Pancreas (tissue), 10 donors: ENCODE results near the gene SMYD3. TPM values are rescaled to one million over a fixed set of nuclear protein-coding genes. Genes with fewer than 3 reads are reported as not detected.

Experiments used
- ATAC-seq, 4 donors: fragments of 200-7000 bp; cut with Tn5 transposase; one replicate each; pipeline versions ENCODE4 v1.8.0 to v1.9.1; 2020; ENCODE audit warnings: mild to moderate bottlenecking in 4 of 4, moderate library complexity in 4 of 4
- DNase-seq, 6 donors: peaks; one replicate each; pipeline ENCODE4 v3.0.0-alpha.2; 2020
- FAIRE-seq: peaks from 2 replicates; lab custom pipeline; 2012; peaks lifted over from hg19 to GRCh38; lab: Jason Lieb, UNC
- H3K27ac ChIP-seq, 4 donors: fragments of 200-600 bp; sonication (generic); 1 replicate in 3 of 4; 2 replicates in 1 of 4; pipeline versions ENCODE4 v1.5.0 to v1.8.0; 2020
- H3K27me3 ChIP-seq, 4 donors: fragments of 200-600 bp; one replicate each; pipeline ENCODE4 v1.8.0; 2021
- H3K36me3 ChIP-seq, 3 donors: fragments of 200-600 bp; sonication (generic) in 1 of 3; one replicate each; pipeline versions ENCODE4 v1.5.0 to v1.8.0; 2020 to 2021
- H3K4me1 ChIP-seq, 3 donors: fragments of 200-600 bp; one replicate each; pipeline ENCODE4 v1.8.0; 2021
- H3K4me3 ChIP-seq, 4 donors: fragments of 200-600 bp; sonication (generic) in 2 of 4; one replicate each; pipeline versions ENCODE4 v1.5.0 to v1.8.0; 2020 to 2021
- H3K9me3 ChIP-seq, 4 donors: fragments of 200-600 bp; one replicate each; pipeline ENCODE4 v1.8.0; 2021
- WGBS, 2 donors: extraction: QIAGEN DNeasy Blood & Tissue Kit; methylation state at CpG; one replicate each; pipeline ENCODE4 v1.1.7; 2013; 5-methylcytosine and 5-hydroxymethylcytosine counted together
- intact Hi-C, 3 donors: fragments of 100-400 bp; cut with DNase I; formaldehyde crosslinking; loops; one replicate each; pipeline versions ENCODE4 v1.11.1 to v1.14.2; 2022
- polyA plus RNA-seq, 2 donors: library from polyadenylated mRNA; stranded (reverse); fragments of 200-250 nt; gene quantifications; one replicate each; pipeline ENCODE4 v1.2.3, GENCODE V29; 2013
- total RNA-seq, 6 donors: library from RNA; stranded (reverse); fragmentation: NEBNext Ultra II Directional in 4 of 6; extraction: Animal tissue kit (Norgen Biotek cat#: 25700) in 4 of 6; gene quantifications; one replicate each; pipeline versions ENCODE4 v1.2.1 to v1.2.4, GENCODE V29; 2021 to 2023
- TF ChIP-seq, protein P1 (sequence below), 4 donors: fragments of 200-600 bp; sonication (generic) in 3 of 4; IDR thresholded peaks; one replicate each; pipeline versions ENCODE4 v1.5.0 to v1.8.0; 2021; ENCODE audit warnings: antibody characterized with exemption in 4 of 4
- donor health status: healthy with polysubstance abuse.
- donor health status: DM: no; HTN: no; CAD: no; lungs with moderate emphysema.
- donor health status: DM: no; HTN: no; CAD: no.
- donor health status: control.
- donor health status: control.
- donor health status: Bipolar disorder and iron deficiency.
- donor health status: DM: yes; HTN: yes; CAD: no.
- donor health status: DM: no; HTN: no; CAD: no.
- donor health status: DM: no; HTN: no; CAD: no.
- donor health status: DM: yes; HTN: yes; CAD: no.

Gene SMYD3
- total and polyA plus RNA-seq, 8 donors, result 4.6 to 10.5 (median 6.7) TPM

DNA sequence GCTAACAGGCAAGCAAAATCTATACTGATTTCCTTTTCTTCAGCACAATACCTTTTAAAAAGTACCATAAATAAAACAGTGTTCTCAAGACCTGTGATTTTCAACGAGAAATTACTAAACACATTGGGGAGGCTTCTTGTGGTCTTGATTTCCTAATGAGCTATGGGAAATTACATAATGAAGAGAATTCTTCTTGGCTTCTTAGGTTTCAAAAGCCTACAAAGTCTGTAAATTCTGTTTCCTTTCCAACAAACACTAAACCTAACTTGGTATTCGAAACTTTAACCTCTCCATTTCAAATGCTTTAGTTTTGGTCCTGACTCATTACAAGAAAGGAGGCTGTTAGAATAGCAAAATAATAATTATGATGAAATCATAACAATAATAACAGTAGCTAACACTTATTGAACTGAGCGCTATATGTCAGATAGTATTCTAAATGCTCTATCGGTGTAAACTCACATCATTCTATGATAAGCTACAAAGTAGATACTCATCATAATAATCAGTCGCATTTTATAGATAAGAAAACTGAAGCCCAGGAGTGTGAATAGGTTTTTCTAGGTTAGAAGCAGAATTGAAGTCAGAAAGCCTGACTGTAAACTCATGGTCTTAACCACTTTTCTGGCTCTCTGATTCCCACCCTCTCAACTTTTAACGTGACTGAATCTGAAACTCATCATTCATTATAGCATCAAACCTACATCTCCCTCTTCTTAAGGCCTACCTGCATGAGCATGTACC is 486.7 kb downstream of the SMYD3 start:
- intact Hi-C loops, result no loop called here

DNA sequence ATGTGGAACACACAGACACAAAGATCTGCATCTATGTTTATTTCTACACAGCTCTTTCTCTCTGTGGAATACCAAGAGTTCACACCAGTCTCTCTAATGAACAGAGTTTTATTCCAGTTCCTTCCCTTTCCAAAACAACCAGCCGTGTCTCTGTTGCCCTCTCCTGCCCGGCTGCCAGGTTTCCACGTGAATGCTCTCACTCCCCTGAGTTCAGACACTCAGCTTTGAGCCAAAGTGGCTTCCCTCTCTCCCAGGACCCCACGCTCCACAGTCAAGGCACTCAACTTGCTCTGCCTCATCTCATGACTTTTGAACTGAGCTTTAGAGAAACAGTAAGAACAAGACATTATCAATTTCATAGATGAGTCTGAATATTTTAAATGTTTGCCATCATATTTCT is 488.9 kb downstream of the SMYD3 start:
- Histone ChIP-seq H3K27me3 (no peaks in the 10 kb centered on the region), H3K4me3 (no peak overlapping the region), H3K4me1 (no peaks in the 10 kb centered on the region), H3K27ac (no peak overlapping the region), H3K36me3 (no peaks in the 10 kb centered on the region), H3K9me3 (no peaks in the 10 kb centered on the region)
- no peak for FAIRE-seq
- TF ChIP-seq, protein P1, sequence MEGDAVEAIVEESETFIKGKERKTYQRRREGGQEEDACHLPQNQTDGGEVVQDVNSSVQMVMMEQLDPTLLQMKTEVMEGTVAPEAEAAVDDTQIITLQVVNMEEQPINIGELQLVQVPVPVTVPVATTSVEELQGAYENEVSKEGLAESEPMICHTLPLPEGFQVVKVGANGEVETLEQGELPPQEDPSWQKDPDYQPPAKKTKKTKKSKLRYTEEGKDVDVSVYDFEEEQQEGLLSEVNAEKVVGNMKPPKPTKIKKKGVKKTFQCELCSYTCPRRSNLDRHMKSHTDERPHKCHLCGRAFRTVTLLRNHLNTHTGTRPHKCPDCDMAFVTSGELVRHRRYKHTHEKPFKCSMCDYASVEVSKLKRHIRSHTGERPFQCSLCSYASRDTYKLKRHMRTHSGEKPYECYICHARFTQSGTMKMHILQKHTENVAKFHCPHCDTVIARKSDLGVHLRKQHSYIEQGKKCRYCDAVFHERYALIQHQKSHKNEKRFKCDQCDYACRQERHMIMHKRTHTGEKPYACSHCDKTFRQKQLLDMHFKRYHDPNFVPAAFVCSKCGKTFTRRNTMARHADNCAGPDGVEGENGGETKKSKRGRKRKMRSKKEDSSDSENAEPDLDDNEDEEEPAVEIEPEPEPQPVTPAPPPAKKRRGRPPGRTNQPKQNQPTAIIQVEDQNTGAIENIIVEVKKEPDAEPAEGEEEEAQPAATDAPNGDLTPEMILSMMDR (IDR thresholded peaks at IDR 0.05), result no peak
- intact Hi-C loops, result no loop called here
- ATAC-seq, result no peak
- DNase-seq, result no peak
- WGBS, 2 donors, result 78% methylated on average over 4 of the region's 4 CpGs

More for the DNA sequence above, 486.7 kb downstream of the SMYD3 start:
- WGBS, 2 donors, result 80 to 85% methylated on average over 6 of the region's 6 CpGs
- no peak for DNase-seq
- Histone ChIP-seq H3K27ac (no peak overlapping the region), H3K4me1 (no peaks in the 10 kb centered on the region), H3K9me3 (no peaks in the 10 kb centered on the region), H3K27me3 (no peaks in the 10 kb centered on the region), H3K4me3 (no peak overlapping the region), H3K36me3 (no peaks in the 10 kb centered on the region)
- TF ChIP-seq, protein P1 (IDR thresholded peaks at IDR 0.05), result no peak
- no peak for ATAC-seq
- no peak for FAIRE-seq

- Histone ChIP-seq H3K27me3 (no peaks in the 10 kb centered on the region), H3K4me3 (no peak overlapping the region), H3K36me3 (no peaks in the 10 kb centered on the region), H3K27ac (no peak overlapping the region), H3K9me3 (no peaks in the 10 kb centered on the region), H3K4me1 (no peaks in the 10 kb centered on the region)
- DNase-seq (no peak), ATAC-seq (peak; percentile 53 to 77 (median 68)), FAIRE-seq (no peak)
- intact Hi-C loops, result no loop called here
- TF ChIP-seq, protein P1 (IDR thresholded peaks at IDR 0.05), result peak in 3 of 4 donors; percentile 19 to 46 (median 45)
- WGBS, 2 donors, result 19 to 28% methylated on average over 5 of the region's 5 CpGs
Observed at GRCh38 chr1:246012341-246012740, 494.7 kb downstream of the SMYD3 start.

DNA sequence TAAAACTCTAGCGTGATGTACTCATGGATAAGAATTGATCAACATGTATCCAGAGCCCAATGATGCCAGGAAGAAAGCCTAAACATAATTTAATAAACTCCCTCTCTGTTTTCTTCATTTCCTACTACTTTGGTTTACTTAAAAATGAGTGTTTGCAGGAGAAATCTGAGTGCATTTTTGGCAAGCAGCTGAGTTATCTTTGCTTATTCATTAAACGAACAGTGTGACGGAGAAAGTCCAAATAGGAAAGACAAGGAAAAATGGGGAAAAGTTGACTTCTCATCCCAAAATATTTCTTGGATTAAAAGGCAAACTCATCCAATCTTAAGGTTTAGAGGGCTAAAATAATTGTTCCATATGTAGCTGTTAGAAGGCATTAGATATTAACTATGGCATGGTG is 496.7 kb downstream of the SMYD3 start:
- H3K4me3 ChIP-seq, result no peak overlapping the region
- 80 to 82% methylated on average over 3 of the region's 3 CpGs for whole genome bisulfite sequencing, 2 donors
- TF ChIP-seq, protein P1 (IDR thresholded peaks at IDR 0.05), result no peak
- no peak for ATAC-seq
- no peaks in the 10 kb centered on the region for H3K4me1 ChIP-seq
- no peak for FAIRE-seq
- DNase-seq, result no peak
- no peak overlapping the region for H3K27ac ChIP-seq
- intact Hi-C loops, result no loop called here
- no peaks in the 10 kb centered on the region for H3K27me3 ChIP-seq
- no peaks in the 10 kb centered on the region for H3K9me3 ChIP-seq
- H3K36me3 ChIP-seq, result no peaks in the 10 kb centered on the region

DNA sequence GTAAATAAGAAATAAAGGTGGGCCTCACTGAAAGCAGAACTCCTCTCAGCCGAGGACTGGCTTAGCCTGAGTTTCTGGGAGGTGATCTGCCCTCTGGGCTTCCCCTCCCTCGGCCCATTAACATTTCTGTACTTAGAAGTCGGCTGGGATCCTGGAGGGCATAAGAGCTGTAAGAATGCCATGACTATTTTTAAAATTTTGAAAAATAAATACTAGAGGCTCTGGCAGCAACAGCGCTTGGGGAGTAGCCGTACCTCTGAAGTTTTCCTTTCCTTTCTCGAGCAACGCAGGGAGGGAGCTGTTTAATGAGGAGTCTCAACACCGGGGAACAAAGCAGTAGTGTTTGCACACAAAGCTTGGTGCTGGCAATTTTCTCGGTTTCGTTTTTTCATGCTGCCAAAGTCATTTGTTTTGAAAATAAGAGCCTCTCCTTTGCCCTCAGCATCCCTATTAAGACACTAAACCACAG is 498.7 kb downstream of the SMYD3 start:
- Histone ChIP-seq H3K27ac (peak overlapping the region in 2 of 4 donors; percentile 24 to 30), H3K4me3 (no peak overlapping the region), H3K27me3 (no peaks in the 10 kb centered on the region), H3K36me3 (no peaks in the 10 kb centered on the region), H3K4me1 (no peaks in the 10 kb centered on the region), H3K9me3 (no peaks in the 10 kb centered on the region)
- FAIRE-seq (no peak), DNase-seq (no peak), ATAC-seq (peak in 3 of 4 donors; percentile 37 to 69 (median 59))
- intact Hi-C loops, result no loop called here
- WGBS, 2 donors, result 57 to 62% methylated on average over 10 of the region's 10 CpGs
- TF ChIP-seq, protein P1 (IDR thresholded peaks at IDR 0.05), result no peak
